ENCODE data around the gene ZNF142.

The ZNF142 gene

GRCh38 chr2:218659258-218659987 lies at the start of gene ZNF142, which contains the start of gene BCS1L:
ZNF142 (minus strand) TSS chr2:218659623; CDS start chr2:218656429, 3,194 bp downstream.
BCS1L (plus strand) TSS chr2:218659683; CDS start chr2:218660988, 1,305 bp downstream.
- DNase-seq (ENCODE audit: low read depth), result peak; percentile 94

- DNase-seq (ENCODE audit: low read depth), result no peak
Observed at GRCh38 chr2:218708086-218708485, 48.7 kb upstream of the ZNF142 start.

GRCh38 chr2:218703341-218703740 lies 43.9 kb upstream of the ZNF142 start:
- DNase-seq (ENCODE audit: low read depth), result no peak

GRCh38 chr2:218701806-218702205 lies 42.4 kb upstream of the ZNF142 start:
- no peak for DNase-seq (ENCODE audit: low read depth)

DNA sequence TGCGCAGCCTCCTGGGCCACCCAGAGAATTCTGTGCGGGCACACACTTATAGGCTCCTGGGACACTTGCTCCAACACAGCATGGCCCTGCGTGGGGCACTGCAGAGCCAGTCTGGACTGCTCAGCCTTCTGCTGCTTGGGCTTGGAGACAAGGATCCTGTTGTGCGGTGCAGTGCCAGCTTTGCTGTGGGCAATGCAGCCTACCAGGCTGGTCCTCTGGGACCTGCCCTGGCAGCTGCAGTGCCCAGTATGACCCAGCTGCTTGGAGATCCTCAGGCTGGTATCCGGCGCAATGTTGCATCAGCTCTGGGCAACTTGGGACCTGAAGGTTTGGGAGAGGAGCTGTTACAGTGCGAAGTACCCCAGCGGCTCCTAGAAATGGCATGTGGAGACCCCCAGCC lies 39.5 kb upstream of the ZNF142 start:
- no peak for DNase-seq (ENCODE audit: low read depth)

GRCh38 chr2:218694405-218695145 lies 35.2 kb upstream of the ZNF142 start:
- no peak for DNase-seq (ENCODE audit: low read depth)

DNA sequence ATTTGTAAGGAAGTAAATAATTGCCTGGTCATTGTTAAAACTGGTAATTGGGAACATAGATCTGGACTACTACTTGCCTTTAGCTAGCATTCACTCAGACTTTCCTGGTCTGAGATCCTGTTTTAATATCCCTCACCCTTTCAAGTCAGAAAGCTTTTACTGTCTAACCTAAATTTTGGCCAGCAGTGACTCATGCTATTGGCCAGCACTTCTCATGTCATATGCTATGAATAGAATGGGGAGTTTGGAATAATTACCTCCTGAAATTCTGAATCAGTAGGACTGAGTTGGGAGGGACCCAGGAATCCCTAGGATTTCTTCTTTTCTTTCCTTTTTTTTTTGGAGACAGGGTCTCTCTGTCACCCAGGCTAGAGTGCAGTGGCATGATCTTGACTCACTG lies 31.8 kb upstream of the ZNF142 start:
- no peak for DNase-seq (ENCODE audit: low read depth)

GRCh38 chr2:218687400-218688060 lies 28.1 kb upstream of the ZNF142 start:
- peak; percentile 27 for DNase-seq (ENCODE audit: low read depth)

GRCh38 chr2:218680061-218680460 lies 20.6 kb upstream of the ZNF142 start:
- DNase-seq (ENCODE audit: low read depth), result no peak

DNA sequence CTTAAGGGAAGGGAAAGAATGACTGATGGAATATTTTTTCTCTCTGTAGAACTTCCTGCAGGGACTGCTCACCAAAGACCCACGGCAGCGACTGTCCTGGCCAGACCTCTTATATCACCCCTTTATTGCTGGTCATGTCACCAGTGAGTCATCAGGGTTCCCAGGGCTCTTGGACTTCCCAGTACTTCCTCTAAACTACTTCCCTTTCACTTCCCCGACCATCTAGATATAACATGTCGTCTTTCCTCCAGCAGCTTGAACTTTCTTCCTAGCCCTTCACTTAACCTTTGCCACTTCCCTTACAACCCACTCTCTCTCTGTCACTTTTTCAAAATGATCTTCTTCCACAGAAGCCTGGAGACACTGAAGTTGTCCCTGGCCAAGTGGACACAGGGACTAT lies 19.7 kb upstream of the ZNF142 start:
- DNase-seq (ENCODE audit: low read depth), result no peak

DNA sequence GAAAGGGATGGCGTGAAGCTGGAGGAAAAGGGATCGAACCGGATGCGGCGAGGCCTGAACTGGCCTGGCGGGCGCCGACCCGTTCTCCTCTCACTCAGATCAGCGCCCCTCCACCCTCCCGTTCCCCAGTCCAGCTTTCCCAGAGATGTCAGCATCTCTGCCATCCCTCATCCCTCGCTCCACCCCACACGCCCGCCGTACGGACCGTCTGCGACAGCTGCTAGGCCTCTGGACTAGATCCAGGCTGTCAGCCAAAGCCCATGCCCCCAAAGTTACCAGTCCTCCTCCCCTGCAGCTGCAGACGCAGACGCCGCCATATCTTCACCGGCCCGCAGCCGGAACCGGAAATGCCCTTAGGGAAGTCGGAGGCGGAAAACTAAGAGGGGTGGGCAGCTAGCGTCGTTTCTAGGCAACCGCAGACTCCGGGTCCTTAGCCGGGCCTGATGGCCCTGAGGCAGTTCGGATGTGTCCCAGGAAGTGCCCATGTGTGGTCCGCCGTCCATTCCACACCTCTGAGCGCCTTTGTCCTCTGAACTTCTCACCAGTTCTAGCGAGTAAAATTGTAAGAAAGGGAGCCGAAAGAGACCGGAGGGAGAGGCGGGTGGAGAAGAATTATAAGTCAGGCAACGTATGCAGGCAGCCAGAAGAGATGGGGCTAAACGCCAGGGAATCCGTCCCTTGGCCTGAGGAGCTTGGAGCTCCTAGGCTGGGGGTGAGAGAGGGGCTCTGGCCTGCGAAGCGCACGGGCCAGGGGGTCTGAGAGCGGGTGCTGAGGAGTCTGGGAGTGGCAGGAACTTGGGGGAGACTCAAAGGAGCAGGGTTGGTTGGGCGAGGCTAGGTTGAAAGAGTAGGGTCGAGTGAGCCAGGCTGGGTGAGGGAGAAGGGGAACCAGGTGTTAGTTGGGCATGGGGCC lies 12.5 kb upstream of the ZNF142 start, which contains the start of the genes RNF25 and STK36:
Gene RNF25, minus strand, starts transcription at position 349 of the 913 bp plus-strand sequence. Its CDS starts 32 bp downstream, at position 317.
Gene STK36, plus strand, starts transcription at position 433 of the 913 bp plus-strand sequence. CDS start 744 bp downstream, outside the sequence.
- DNase-seq (ENCODE audit: low read depth), result peak; percentile 71

- no peak for DNase-seq (ENCODE audit: low read depth)
Observed at GRCh38 chr2:218671097-218671653, 11.8 kb upstream of the ZNF142 start.

DNA sequence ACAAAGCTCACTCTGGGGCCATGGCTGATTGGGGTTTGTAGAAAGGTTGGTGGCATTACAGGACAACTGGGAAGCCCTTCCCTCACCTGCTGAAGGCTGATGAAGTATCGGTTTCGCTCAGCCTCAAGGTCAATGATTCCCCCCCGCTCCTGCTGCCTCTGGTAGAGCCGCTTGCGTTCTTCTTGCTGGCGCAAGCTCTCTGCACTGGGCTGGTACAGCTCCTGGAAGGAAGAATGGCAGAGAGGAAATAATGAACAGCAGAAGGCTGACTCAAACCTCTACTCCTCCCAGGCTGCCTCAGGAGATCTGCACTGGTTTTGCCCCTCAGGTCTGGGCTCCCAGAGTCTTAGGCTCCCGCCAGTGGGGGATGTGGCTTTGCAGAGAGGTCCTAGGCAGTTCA lies 5.2 kb upstream of the ZNF142 start:
- no peak for DNase-seq (ENCODE audit: low read depth)

DNA sequence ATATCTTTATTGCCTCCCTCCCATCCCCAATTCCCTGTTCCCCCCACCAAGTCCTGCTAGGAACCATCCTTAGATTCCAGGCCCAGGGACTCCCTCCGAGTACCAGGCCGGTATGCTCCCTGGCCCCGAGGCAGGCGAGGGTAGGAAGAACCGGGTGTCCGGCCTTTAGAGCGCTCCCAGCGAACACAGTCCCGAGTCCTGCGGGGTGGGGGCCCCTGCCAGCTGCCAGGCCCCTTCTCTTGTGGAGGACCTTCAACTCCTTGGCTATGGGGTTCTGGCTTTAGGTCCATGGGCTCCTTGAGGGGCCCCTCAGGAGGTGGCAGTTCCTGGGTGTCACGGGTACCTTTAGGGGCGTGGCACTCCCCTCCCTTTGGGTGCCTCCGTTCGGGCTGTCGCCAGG lies 4.5 kb upstream of the ZNF142 start:
- no peak for DNase-seq (ENCODE audit: low read depth)

- no peak for DNase-seq (ENCODE audit: low read depth)
Observed at GRCh38 chr2:218662827-218663226, 3.4 kb upstream of the ZNF142 start.

DNA sequence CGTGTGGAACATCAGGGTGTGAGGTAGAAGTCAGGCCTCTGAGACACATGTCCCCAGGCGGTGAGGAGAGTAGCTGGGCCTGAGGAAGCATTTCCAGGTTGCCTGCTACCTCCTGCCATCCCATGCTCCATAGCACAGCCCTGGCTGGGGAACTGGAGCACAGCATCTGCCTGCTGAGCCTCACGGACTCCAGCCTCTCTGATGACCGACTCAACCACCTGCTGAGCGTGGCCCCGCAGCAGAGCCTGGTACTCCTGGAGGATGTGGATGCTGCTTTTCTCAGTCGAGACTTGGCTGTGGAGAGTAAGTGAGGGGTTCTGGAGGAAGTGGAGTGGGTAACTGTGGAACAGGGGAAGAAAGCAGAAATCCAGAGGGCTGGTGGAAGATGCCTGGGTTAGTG lies 3.0 kb upstream of the ZNF142 start:
- no peak for DNase-seq (ENCODE audit: low read depth)

- DNase-seq (ENCODE audit: low read depth), result no peak
Observed at GRCh38 chr2:218659988-218660358, 550 bp upstream of the ZNF142 start.

DNA sequence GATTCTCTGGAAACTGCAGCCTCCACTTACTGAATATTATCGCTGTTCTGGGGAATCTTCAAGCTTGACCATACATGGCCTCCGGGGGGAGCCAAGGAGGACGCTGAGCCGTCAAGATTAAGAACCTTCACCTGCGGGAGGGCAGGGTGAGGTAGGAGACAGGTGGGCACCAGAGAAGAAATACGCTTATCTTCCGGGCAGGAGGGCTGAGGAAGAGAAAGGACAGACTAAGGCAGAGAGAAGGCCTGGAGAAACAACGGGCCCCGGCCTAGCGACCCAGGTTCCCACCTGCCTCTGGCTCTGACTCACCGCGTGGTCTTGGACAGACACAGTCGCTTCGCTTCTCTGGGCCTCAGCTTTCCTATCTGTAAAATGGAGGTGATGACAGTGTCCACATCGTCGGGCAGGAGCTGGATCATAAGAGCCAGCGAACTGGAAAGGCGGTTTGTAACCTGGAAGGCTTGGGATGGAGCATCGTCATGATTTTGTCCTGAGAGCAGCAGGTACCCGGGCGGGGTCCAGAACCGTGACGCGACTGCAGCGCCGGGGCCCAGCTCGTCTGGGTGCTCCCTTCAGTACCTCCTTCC lies 659 bp downstream of the ZNF142 start:
- DNase-seq (ENCODE audit: low read depth), result peak; percentile 16

DNA sequence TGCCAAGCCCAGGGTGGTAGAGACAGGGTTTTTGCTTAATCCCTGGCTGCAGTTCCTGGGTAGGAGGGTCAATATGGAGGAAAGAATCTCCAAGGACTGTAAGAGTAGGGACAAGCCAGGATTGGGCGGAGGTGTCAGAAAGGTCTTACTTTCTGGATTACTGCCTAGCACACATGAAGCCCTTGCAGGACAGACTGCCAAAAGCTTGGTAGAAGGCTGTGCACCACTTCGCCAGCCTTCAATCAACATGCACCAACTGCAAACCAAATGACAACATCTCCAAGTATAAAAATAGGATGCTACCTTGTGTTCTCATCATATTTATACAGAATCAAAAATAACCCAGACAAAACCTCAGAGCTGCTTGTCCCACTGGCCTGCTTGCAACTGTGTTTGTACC lies 3.7 kb downstream of the ZNF142 start:
- no peak for DNase-seq (ENCODE audit: low read depth)

DNA sequence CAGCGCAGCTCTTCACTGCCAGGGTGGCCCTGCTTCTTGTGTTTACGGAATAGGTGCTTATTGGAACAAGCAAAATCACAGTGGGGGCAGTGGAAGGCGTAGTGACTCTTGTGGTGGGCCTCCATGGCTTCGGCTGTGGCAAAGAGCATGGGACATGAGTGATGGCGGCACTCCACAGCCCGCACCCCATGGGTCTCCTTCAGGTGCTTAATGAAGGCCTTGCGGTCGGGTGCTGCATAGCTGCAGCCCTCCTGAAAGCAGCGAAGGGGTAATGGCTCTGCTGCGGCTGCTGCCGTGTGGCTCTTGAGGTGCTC lies 10.7 kb downstream of the ZNF142 start:
- DNase-seq (ENCODE audit: low read depth), result no peak
